Ishikawa (cell line): ENCODE results near the gene TPRG1L.

Experiments
- EP300 ChIP-seq: IDR thresholded peaks from 2 replicates; pipeline ENCODE4 v1.6.1; 2012; ENCODE audit warnings: borderline replicate concordance
- NFIC ChIP-seq: IDR thresholded peaks from 2 replicates; pipeline ENCODE4 v1.6.1; 2012
- RAD21 ChIP-seq: IDR thresholded peaks from 2 replicates; pipeline ENCODE4 v1.6.1; 2012; ENCODE audit warnings: low read depth
- TF ChIP-seq, protein P1 (sequence below): IDR thresholded peaks from 2 replicates; pipeline ENCODE4 v1.6.1; 2012; ENCODE audit warnings: low read depth, mild to moderate bottlenecking

DNA sequence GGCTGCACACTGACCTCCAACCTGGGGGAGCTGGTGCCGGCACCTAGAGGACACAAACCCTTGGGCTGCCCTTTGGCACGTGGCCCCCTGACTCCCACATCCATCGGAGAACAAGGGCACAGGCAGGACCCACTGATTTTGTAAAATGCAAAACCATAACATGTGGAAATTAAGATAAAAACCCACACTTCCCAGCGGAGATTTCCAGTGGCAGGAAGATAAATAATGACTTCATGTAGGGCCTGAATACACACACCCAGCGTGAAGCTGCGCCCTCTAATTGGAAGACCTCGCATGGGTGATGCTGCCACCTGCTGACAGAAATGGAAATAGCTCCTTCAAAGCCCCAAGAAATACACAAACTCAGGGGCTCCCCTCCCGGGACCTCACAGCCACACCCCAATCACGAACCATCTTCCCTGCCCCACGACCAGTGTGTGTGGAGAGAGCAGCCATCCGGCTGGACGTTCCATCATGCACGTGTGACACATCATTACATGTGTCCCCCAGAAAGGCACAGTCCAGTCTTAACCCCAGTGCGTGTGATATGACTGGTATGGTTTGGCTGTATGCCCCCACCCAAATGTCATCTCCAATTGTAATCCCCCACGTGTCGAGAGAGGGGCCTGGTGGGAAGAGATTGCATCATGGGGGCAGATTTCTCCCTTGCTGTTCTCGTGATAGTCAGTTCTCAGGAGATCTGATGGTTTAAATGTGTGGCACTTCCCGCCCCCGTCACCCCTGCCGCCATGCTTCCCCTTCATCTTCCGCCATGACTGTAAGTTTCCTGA is 5.7 kb upstream of the TPRG1L start:
- no peak for TF ChIP-seq EP300
- TF ChIP-seq, protein P1, sequence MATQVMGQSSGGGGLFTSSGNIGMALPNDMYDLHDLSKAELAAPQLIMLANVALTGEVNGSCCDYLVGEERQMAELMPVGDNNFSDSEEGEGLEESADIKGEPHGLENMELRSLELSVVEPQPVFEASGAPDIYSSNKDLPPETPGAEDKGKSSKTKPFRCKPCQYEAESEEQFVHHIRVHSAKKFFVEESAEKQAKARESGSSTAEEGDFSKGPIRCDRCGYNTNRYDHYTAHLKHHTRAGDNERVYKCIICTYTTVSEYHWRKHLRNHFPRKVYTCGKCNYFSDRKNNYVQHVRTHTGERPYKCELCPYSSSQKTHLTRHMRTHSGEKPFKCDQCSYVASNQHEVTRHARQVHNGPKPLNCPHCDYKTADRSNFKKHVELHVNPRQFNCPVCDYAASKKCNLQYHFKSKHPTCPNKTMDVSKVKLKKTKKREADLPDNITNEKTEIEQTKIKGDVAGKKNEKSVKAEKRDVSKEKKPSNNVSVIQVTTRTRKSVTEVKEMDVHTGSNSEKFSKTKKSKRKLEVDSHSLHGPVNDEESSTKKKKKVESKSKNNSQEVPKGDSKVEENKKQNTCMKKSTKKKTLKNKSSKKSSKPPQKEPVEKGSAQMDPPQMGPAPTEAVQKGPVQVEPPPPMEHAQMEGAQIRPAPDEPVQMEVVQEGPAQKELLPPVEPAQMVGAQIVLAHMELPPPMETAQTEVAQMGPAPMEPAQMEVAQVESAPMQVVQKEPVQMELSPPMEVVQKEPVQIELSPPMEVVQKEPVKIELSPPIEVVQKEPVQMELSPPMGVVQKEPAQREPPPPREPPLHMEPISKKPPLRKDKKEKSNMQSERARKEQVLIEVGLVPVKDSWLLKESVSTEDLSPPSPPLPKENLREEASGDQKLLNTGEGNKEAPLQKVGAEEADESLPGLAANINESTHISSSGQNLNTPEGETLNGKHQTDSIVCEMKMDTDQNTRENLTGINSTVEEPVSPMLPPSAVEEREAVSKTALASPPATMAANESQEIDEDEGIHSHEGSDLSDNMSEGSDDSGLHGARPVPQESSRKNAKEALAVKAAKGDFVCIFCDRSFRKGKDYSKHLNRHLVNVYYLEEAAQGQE: no peak
- peak; percentile 83 for TF ChIP-seq RAD21
- no peak for TF ChIP-seq NFIC
